Right kidney (tissue), 1 donor: ENCODE data around the gene ZNF224.
"Not testable (repeated sequence)": the region's sequence is repeated elsewhere in the genome, so short reads cannot be mapped to it uniquely, and the experiment has no call there.

Experiments used
- DNase-seq: peaks from one replicate; pipeline ENCODE4 v3.0.0-alpha.2; 2016

Gene ZNF224

GRCh38 chr19:44113784-44114390 is 19.7 kb downstream of the ZNF224 start:
- DNase-seq, result no peak

GRCh38 chr19:44121162-44121561 is 27.0 kb downstream of the ZNF224 start:
- DNase-seq, result not testable (repeated sequence)

GRCh38 chr19:44131955-44132354 is 37.8 kb downstream of the ZNF224 start:
- no peak for DNase-seq

GRCh38 chr19:44141191-44142058 is 47.3 kb downstream of the ZNF224 start, which contains the start of gene ZNF234:
Gene ZNF234 (plus strand): TSS chr19:44141554. CDS start chr19:44144633, 3,079 bp downstream.
- peak; percentile 90 for DNase-seq

- DNase-seq, result no peak
Observed at GRCh38 chr19:44142059-44142433, 47.9 kb downstream of the ZNF224 start.

GRCh38 chr19:44149776-44150175 is 55.6 kb downstream of the ZNF224 start:
- DNase-seq, result no peak

- no peak for DNase-seq
Observed at GRCh38 chr19:44151491-44151890, 57.3 kb downstream of the ZNF224 start.

GRCh38 chr19:44156475-44156874 is 62.3 kb downstream of the ZNF224 start:
- no peak for DNase-seq
